CD4-positive, alpha-beta T cell treated with Interleukin-1 beta for 1 hour (primary cell): ENCODE results near the gene HELB.

Experiments
- DNase-seq, 2 donors: peaks; one replicate each; pipeline ENCODE4 v3.0.0-alpha.2; 2020 to 2022

Gene HELB

DNA sequence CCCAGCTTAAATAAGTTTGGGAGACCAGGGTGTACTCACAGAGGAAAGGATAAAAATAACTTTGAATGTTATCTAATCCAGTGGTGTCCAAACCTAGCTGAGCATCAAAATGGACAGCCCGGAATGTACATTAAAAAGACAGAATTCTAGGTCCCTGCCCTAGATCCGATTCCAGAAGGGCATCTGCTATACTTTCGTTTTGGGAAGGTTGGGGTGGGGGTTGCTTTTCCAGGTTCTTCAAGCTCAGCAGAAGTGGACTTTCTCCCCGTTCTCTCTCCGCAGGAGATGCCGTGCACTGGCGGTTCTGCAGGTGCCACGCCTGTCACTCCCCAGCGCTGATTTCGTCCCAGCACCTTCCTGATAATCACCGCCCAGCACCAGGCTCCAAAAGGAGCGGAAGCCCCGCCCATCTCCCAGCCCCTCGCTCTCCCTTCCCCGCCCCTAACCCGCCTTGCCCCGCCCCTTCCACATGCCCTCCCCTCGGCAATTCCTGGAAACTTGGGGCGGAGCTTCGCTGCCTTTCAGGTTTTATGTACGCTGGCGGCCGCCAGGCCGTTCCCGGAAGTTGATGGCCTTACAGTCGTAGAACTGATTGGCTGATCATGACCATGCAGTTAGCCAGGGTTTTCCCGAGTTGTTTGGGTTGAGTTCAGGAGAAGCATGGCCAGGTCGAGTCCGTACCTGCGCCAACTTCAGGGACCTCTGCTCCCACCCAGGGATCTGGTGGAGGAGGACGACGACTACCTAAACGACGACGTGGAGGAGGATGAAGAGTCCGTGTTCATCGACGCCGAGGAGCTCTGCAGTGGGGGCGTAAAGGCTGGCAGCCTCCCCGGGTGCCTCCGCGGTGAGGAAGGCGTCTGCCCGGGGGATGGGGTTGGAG is at the start of gene HELB:
Gene HELB (plus strand): TSS at position 550 of the 883 bp plus-strand sequence. CDS start 111 bp downstream, at position 661.
- DNase-seq = peak; percentile 96 to 97

DNA sequence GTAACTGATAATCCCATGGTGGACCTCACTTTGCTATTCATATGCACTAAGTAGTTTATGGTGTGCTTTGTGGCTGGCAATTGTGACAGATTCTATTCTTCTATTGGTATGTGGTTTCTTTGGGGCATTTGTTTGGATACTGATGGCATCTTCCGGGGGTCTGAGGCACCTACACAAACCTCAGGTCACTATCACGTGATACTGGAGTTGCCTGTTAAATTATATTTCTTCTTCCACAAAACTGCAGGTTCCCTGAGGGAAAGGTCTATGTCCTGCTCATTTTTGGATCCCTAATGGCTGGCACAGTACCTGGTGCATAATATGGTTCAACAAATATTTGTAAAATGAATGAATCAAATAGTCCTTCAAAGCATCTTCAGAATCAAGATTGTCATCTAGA is 49.5 kb upstream of the HELB start:
- no peak for DNase-seq

DNA sequence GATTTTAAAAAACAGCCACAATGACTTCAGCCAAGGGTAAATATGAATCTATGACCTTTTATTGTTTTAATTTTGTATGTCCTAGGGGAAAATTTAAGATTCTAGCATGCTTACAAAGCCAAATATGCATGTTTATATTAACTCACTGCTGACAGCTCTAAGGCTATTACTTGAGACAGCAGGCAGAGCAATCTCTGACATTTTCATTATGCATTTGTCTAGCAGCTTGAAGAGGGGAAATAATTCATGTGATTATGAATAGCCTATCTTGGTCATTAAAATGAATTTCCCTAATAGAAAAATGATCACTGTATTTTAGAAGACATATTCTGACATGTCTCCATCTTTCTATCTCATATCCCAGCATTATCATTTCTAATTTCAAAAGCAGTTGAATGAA is 46.6 kb upstream of the HELB start:
- no peak for DNase-seq

DNA sequence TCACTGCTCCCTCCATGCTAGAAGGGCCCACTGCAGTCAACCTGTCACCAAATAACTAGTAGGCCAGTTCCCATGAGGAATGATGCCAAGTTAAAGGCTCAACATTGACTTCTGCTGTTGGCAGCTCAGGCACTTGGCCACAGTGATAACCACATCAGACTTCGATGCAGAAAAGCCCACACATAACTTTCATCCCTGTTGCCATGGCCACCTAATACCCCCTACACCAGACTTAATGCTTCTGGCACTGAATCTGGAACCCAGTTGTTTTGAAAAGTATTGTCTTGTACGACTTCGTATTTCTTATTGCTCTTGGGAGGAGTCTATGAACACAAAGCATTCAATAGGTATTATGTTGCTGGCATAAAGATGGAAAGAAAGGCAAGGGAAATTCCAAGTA is 44.3 kb upstream of the HELB start:
- DNase-seq = no peak

DNA sequence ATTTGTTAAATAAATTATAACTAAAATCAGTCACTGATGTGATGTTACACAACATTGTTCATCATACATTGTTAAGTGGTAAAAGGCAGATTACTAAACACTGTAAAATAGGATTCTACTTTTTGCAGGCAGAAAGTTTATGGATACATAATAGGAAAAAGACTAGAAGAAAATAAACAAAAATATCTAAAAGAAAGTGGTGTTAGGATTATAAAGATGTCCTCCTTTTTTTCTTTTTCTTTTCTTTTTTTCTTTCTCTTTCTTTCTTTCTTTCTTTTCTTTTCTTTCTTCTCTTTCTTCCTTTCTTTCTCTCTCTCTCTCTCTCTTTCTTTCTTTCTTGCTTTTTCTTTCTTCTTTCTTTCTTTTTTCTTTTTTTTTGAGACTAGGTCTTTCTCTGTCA is 39.6 kb upstream of the HELB start:
- DNase-seq = no peak

DNA sequence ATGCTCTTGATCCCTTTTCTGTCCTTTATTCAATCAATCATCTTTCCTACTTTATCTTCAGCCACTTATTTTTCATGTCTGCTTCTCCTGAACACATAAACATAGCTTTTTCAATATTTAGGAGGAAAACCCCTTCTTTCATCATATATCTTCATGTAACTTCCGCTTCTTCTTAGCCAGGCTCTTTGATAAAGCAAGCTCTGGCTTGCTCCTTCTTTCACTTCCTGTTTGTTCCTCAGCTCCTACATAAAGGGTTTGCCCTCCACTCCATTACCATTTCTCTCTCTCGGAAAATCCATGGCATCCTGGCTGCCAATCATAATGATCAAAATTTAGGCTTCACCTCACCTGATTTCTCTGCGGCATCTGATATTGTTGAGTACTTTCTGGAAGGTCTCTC is 33.7 kb upstream of the HELB start:
- DNase-seq = no peak

DNA sequence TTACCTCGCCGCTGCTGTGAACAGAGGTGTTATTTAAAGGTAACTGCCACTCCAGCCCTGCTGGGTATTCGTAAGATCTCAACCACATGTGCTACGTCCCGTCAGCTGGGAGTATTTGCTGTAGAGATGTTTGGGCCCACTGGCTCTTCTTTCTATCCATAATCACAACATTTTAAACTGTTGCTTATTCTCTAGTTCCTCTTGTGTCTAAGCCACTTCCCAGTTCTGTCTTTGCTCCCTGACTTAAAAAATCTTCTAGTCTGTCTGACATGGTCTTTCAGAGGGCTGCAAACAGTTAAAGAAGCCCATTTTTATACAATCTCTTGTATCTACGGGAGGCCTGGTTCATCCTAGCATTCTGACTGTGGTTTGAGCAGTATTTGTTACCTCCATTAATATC is 33.2 kb upstream of the HELB start:
- DNase-seq = no peak

DNA sequence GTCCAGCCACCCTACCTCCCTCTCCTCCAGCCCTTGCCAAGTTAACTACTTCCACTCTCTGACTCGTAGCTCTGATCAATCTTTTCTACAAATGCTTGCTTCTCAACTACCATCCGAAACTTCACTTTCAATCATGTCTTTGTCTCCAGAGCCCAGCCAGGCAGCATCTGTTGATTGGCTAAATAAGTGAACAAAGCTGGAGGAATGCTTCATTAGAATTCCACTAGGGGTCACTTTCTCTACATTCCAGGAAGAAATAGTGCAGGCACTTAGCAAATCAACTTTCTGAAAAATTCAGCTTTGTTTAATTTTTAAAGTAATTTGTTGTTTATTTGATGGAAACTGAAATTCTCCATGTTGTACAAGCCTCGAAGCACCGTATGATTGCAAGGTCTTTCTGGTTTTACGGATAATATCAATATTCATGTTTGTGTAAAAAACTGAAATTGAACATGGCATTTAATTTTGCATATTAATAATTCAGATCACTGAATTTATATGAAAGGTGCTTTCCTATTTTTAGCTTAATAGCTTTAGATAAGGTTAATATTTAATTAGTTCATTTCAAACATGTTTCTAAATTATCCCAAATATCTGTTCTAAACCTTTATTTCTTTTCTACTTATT is 32.4 kb upstream of the HELB start:
- peak in 1 of 2 donors; percentile 61 for DNase-seq

DNA sequence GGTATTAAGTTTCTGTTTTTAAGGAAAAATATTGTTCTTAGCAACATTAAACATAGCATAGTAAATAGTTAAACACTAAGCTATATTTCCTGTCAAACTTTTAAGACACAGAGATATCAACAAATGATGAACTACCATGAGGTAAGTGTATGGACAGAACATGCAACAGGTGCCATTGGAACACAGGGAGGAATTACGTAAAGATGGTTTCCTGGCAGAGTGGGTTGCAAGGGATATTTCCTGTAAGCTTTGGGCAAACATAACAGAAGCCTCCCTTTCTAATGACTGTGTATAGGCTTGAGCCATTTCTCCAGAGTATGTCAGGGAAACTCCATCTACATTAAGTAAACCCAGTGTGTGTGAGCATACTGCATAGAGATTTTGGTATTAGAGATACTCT is 31.7 kb upstream of the HELB start:
- no peak for DNase-seq

DNA sequence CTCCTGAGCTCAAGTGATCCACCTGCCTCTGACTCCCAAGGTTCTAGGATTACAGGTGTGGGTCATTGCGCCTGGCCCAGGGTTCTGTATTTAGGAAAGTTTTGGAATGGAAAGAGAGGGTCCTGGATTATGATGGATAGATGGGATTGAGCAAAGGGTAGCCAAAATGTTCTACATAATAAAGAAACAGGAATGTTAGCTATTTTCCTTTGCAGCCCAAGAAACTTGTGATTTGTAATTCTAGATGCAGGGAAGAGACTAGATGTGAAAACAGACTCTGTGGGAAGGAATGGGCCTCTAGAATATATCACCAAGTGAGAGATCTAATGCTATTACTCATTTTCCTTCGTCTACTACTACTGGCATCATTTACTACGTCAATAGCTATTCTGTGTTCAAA is 29.6 kb upstream of the HELB start:
- no peak for DNase-seq

DNA sequence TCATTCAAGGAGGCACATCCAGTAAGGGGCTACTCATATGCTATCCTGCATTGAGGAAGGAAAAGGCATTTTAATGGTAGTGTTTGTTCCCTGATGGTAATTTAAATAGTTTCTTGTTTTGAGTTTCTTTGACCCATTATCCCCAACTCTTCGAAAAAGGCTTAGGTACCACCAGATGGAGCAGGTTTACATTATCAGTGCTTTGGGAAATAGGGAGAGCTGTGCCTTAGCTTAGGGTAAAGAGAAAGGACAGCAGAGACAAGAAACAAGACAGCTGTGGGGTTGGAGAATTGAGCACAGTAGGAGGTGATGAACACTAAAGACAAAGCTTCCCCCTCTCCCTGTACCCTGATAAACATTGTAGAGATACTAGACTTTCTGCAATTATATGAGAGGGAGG is 29.1 kb upstream of the HELB start:
- DNase-seq = no peak

DNA sequence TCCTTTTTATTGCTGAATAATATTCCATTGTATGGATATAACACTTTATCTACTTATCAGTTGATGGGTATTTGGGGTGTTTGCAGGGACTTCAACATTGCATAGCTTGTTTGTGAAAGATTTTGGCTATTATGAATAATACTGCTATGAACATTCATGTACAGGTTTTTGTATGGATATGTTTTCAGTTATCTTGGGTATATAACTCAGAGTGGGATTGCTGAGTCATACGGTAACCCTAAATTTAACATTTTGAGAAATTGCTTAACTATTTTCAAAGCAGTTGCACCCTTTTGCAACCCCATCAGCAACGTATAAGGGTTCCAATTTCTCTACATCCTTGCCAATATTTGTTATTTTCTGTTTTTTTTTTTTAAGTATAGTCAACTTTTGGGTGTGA is 27.3 kb upstream of the HELB start:
- DNase-seq = no peak

DNA sequence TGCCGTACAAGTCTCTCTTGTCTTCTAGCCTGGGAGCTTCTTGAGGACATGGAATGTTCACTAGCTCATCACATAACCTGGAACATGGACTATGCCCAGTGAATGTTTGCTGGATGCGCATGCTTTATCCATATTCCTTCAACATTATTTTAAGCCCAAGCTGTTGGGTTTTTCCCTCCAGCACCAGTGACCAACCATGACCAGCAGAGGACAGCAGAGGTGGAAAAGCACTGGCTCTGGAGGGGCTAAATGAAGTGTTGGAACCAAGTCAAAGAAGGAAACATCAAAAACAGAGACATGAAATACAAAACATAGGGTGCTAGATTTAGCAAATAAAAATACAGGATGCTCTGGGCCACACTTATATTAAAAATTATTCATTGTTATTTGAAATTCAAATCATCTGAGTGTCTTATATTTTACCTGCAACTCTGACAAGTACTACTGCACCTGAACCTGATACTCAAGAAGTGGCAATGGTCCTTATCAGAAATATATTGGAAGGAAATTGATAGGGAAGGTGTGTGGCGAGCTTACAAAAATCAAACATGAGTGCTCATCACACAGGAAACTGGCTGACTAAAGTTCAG is 23.1 kb upstream of the HELB start:
- DNase-seq = peak; percentile 36 to 63

DNA sequence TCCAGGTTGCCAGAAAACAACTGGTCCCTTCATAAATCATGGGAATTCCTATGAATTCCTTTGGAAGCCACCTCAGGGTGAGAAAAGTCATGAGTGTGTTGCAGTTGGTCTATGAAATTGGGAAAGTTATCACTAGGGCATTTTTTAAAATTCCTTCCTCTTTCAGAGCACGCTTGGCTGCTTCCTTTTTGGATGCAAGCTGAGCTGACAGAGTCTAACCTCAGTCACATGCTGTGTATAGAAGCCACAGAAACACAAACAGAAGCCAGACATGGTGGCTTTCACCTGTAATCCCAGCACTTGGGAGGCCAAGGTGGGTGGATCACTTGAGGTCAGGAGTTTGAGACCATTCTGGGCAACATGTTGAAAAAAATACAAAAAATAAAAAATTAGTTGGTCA is 21.7 kb upstream of the HELB start:
- DNase-seq = no peak

DNA sequence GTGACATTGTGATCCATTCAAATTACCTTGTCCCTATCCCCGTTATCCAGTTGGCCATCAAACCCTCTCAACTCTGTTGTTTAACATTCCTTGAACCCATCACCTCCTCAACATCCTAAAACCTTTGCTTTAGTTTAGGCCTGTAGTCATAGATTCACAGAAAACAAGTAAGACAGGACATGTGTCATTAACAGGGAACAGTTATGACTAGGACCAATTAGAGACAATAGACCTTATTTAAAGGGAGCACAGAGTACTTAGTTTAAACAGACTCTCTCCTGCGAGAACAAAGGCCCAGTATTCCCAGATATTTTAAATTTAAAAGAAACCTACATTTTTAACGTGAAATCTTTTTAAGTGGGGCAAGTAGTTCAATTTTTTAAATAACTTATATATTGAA is 20.0 kb upstream of the HELB start:
- no peak for DNase-seq

DNA sequence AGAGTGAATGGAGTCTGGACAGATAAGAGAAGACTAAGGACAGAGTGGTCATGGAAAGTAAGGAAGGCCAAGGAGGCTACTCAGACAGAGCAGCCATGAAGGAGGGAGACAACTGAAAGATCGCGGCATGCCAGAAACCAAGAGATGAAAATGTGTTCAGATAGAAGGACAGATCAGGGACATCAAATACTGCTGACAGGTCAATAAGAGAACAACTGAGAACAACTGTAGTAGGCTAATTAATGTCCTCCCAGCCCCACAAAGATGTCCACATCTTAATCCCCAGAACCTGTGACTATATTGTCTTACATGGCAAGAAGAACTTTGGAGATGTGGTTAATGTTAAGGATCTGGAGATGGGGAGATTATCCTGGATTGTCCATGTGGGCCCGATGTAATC is 15.0 kb upstream of the HELB start:
- no peak for DNase-seq

DNA sequence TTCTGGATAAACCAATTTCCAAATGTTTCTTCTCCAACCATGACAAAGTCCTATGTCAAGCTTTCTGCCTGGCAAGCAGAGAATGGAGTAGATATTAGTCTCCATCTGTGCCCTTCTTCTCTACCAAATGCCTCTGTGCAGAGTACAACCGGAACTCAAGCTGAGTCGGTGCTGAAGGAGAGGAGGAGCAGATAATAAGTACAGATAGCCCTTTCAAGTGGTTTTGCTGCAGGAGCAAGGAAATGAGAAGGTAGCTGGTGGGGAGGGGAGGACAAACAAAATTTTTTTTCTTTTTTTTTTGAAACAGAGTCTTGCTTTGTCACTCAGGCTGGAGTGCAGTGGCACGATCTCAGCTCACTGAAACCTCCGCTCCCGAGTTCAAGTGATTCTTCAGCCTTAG is 14.2 kb upstream of the HELB start:
- DNase-seq = peak; percentile 70 to 79

DNA sequence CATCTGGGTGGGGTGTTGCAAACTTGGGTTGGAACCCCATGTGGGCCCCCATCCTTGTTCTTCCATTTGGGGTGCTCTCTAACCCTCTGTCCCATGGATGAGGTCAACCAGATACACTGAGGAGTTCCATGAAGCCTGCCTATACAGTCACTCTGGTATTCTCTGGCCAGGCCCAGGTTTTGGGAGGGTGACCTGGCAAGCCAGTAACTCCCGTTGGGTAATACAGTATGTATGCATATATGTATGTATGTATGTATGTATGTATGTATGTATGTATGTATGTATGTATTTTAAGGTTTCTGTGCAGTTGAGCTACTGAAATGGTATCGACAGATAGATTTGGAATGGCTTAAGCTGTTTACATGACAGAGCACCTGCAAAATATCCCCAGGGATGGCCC is 12.8 kb upstream of the HELB start:
- no peak for DNase-seq

DNA sequence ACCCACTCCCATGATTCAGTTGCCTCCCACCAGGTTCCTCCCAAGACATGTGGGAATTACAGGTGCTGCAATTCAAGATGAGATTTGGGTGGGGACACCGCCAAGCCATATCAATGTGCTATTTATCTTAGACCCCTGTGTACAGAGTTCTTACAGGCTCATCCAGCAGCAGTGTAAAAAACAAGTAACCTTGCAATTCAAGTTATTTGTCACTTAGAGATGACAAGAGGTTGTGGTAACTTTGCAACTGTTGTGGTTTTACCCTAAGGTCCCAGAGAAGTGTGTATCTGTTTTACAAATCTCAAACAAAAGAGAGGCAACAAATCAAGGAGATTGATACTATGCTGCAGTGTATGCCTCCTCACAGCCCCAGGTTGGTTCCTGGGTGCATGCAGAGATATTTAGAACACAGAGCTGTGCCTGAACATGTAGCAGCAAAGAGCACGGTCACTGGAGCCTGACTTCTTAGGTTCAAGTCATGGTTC is 11.5 kb upstream of the HELB start:
- DNase-seq = peak in 1 of 2 donors; percentile 51

DNA sequence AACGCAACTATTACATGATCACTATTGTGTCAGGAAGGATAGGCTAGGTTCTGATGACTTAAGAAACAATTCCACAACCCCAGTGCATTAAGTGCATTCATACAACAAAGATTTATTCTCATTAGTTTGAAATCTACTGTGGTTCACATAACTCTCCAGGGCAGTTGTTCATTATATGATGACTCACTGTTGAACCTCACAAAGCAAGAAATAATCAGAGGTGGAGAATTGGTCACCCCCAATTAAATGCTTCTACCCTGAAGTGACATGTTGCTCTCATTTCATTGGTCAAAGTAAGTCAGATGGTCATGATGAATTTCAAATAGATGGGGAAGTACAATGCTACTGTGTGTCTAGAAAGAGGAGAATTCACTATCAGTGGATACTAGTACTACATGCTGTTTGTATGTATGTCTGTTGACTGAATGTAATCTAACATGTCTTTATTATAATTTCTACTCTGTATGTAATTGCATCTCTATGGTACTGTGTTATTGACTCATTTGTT is 6.1 kb upstream of the HELB start:
- DNase-seq = no peak

DNA sequence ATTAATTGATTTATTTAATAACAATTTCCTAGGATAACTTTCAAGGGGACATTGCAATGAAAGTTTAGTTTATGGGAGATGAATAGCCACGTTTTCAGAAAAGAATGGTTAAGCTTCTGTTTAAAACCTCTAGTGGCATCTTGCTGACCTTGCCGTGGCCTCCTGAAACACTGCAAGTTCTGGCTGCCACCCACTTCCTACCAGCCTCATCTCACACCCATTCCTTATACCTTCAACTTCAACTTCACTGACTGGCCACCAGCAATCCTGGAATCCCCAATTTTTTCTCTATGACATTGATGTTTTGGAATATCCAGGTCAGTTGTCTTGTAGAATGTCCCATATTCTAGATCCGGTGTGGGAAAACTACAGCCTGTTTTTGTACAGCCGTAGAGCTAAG is 5.2 kb upstream of the HELB start:
- DNase-seq = no peak

DNA sequence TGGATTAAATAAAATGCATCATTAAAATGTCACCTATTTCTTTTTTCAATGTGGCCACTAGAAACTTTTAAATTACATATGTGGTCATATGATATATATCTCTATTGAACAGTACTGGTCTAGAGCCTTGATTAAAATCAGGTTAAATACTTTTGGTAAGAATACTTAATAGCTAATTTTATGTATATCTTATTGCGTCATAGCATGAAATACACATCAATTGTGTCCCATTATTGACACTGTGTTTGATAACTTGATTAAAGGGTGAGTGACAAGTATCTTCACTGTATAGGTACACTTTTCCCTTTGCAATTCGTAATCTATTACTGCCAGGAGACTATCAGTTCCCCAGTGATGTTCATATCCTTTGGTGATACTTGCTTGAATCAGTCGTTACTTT is 4.4 kb upstream of the HELB start:
- DNase-seq = no peak

DNA sequence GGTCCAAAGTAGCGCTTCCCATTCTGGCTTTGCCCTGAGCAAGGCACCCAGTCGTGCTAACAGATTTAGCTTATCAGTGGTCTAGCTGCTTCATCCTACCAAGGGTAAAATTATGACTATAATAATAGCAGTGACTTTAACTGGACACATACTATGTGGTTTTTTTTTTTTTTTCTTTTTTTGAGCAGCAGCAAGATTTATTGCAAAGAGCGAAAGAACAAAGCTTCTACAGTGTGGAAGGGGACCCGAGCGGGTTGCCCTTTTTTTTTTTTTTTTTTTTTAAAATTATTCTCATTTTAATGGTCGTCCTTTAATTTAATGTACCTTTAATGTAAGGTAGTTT is 505 bp downstream of the HELB start:
- no peak for DNase-seq

DNA sequence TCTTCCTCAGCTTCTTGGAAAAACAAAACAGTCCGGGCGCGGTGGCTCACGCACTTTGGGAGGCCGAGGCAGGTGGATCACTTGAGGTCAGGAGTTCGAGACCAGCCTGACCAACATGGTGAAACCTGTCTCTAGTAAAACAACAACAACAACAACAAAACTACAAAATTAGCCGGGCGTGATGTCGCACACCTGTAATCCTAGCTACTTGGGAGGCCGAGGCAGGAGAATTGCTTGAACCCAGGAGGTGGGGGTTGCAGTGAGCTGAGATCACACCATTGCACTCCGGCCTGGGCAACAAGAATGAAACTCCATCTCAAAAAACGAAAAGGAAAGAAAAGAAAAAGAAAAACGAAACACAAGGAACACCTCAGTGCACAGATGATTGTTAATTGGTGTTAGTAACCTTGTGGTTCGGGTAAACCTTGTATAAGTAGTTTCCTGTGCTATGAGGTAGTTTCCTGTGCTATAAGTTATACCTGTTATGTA is 1.1 kb downstream of the HELB start:
- peak in 1 of 2 donors; percentile 60 for DNase-seq
